HG03354 (cell line): ENCODE measurements around the gene BSN.
"Not testable (repeated sequence)": the region's sequence is repeated elsewhere in the genome, so short reads cannot be mapped to it uniquely, and the experiment has no call there.

Source experiments
- ATAC-seq: cut with Tn5 transposase; IDR thresholded peaks from one replicate; pipeline ENCODE4 v1.9.1; 2021; ENCODE audit warnings: mild to moderate bottlenecking; ENCODE audit not compliant: unreplicated experiment, poor library complexity, severe bottlenecking

BSN gene

GRCh38 chr3:49687424-49687795, 133.1 kb downstream of the BSN start:
- ATAC-seq = not testable (repeated sequence)

- ATAC-seq = peak; percentile 12
Observed at GRCh38 chr3:49688338-49689045, 134.2 kb downstream of the BSN start.

- ATAC-seq = peak; percentile 64
Observed at GRCh38 chr3:49689046-49689907, 135.0 kb downstream of the BSN start, which contains the start of the genes MST1 and RNF123. Gene MST1 (minus strand): TSS chr3:49689474. CDS start chr3:49688691, 783 bp downstream. Gene RNF123 (plus strand): TSS chr3:49689557. CDS start chr3:49691166, 1,609 bp downstream.

- ATAC-seq = not testable (repeated sequence)
Observed at GRCh38 chr3:49689908-49690624, 135.8 kb downstream of the BSN start.

- ATAC-seq = not testable (repeated sequence)
Observed at GRCh38 chr3:49690856-49691255, 136.6 kb downstream of the BSN start.

GRCh38 chr3:49691481-49691880, 137.2 kb downstream of the BSN start:
- not testable (repeated sequence) for ATAC-seq

GRCh38 chr3:49694409-49695070, 140.3 kb downstream of the BSN start:
- not testable (repeated sequence) for ATAC-seq

- not testable (repeated sequence) for ATAC-seq
Observed at GRCh38 chr3:49695350-49696015, 141.2 kb downstream of the BSN start.

GRCh38 chr3:49699281-49699979, 145.2 kb downstream of the BSN start:
- ATAC-seq = no peak

GRCh38 chr3:49700014-49700413, 145.7 kb downstream of the BSN start:
- ATAC-seq = no peak

GRCh38 chr3:49700453-49701128, 146.3 kb downstream of the BSN start:
- no peak for ATAC-seq

GRCh38 chr3:49701388-49702077, 147.3 kb downstream of the BSN start:
- no peak for ATAC-seq

GRCh38 chr3:49702672-49703071, 148.4 kb downstream of the BSN start:
- ATAC-seq = no peak

- peak; percentile 67 for ATAC-seq
Observed at GRCh38 chr3:49703443-49703927, 149.2 kb downstream of the BSN start.

- ATAC-seq = no peak
Observed at GRCh38 chr3:49703956-49704355, 149.7 kb downstream of the BSN start.

- no peak for ATAC-seq
Observed at GRCh38 chr3:49704629-49705028, 150.4 kb downstream of the BSN start.

- ATAC-seq = no peak
Observed at GRCh38 chr3:49705390-49705960, 151.2 kb downstream of the BSN start.
